Raji (cell line): Measurements from ENCODE around the gene FAIM2.

Source experiments
- POLR2A ChIP-seq: IDR thresholded peaks from 2 replicates; pipeline ENCODE4 v1.6.1; 2011; ENCODE audit warnings: low read depth, low read length, control low read depth; ENCODE audit not compliant: insufficient read depth

The FAIM2 gene

DNA sequence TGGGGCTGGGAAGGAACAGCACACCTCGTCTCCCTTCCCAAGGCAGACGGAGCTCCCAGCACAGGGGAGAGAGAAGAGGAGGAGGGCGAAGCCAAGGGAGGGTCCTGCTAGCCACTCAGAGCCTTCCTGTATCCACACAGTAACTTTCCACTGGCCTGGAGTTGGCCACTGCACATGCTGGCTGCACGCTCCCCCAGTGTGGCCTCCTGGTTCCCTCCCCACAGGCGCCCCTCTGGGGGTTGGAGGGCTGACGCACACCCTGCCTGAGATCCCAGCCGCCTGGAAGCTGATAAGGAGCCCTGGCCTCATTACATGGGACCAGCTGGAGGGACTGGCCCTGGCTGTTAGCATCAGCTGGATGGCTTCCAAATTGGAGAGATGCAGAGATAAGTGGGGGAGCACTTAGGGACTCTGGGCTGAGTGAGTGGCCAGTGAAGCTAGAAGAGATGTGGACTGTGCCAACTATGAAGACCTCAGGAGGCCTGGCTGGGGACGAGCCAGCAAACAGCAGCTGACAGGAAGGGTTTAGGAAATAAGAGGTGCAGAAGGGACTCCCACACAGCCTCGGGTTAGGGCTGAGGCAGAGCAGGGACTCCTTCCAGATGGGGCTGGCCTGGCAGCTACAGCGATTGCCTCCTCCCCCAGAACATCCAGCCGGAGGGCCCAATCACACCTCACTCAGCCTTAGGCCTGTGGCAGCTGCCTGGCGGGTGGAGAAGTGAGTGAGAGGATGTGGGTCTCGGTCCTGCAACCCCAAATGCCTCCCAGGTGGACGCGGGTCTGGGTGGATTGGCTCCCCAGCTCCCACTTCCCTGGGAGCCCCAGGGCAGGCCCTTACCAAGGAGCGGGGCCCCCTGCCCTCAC is 34.5 kb downstream of the FAIM2 start:
- no peak for TF ChIP-seq POLR2A

DNA sequence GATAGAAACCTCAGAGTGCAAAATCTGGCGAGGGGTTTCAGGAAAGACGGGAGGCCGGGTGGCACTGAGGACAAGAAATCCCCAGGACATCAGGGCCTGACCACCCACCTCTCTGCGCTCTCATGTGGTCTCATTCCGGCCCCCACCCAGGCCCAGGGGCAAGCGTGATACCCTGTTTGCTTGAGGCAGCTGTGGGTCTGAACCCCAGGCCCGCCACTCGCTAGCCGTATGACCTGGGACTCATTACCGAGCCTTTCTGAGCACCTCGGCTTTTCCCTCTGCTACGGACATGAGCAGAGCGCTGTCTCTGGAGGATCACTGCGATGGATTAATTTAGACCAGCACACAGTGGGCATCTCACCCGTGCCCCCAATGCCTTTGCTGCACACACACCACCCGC is 35.3 kb downstream of the FAIM2 start:
- no peak for TF ChIP-seq POLR2A

DNA sequence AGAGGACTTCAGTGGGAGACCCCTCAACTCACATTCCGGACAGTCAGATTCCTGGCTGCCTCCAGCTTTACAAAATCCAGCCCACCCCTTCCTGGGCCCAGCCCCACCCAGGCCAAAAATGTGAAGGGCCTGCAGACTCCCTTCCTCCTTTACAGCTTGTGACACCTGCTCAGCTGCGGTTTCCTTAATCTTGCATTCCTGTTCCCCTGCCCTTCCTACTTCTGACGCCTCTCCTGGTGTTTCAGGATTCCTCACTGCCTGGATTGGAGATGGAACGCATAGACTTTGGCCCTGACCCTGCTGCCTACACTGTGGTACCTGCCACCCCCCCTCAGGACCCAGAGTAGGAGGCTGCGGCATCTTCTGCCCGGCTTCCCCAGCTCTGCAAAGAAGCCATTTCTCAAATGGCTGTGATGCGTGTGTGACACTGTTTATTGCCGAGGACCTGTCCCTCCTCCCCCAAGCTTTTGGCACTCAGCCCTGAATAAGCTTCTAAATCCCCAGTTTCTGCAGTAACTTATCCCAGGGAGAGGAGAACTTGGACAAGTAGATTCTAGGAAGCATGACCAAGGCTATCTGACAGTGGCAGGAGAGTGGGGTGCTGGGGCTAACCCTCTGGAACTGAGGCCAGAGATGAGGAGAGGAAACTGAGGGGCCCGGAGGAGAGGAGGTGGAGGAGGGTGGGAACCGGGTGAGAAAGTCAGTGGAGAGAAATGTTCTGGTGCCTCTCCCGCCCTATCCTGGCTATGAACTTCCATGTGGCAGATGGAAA is 35.9 kb downstream of the FAIM2 start:
- no peak for TF ChIP-seq POLR2A

DNA sequence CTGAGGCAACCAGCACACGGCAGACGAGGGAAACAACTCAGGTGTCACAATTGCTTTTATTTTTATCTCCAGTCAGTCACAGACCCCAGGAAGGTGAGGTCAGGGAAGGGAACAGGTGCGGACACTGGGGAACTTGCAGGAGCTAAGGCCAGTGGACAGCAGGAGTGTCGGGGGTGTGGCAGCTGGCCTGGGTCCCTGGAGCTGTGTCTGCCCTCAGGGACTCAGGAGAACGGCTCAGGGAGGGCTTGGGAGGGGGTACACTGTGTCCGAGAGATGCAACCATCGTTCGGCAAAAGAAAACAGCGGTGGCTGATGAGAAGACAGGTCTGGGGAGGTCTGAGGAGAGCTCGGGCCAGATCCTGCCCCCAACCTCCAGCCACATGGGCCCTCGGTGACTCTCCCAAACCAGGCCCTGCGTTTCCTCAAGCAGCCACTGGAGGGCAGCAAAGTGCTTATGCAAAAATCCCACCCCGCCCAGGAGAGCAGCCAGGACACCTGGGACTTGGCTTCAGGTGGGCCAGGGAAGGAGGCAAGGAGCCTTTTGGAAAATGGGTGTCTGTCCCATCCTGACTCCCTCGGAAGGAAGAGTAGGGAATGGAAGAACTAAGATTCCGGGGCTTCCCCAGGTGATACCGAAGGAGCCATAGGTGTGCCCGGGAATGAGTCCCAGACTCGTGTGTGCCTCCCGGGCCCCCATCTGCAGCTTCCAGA is 36.7 kb downstream of the FAIM2 start:
- no peak for TF ChIP-seq POLR2A

DNA sequence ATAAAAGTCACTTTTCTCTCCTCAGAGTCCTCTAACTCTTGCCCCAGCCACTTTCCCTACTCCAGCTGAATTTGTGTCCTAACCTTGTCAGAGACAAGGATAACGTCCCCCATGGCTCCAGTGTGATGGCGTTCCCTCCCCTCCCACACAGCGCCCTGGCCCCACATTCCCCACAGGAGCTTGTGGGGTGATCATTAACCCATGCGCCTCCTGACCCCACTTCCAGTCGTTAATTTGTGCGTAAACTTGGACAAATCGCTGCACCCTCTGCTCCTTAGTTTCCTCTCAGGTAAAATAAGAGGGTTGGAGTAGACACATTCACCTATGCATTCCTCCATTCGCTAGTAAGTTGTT is 37.9 kb downstream of the FAIM2 start:
- TF ChIP-seq POLR2A: no peak

DNA sequence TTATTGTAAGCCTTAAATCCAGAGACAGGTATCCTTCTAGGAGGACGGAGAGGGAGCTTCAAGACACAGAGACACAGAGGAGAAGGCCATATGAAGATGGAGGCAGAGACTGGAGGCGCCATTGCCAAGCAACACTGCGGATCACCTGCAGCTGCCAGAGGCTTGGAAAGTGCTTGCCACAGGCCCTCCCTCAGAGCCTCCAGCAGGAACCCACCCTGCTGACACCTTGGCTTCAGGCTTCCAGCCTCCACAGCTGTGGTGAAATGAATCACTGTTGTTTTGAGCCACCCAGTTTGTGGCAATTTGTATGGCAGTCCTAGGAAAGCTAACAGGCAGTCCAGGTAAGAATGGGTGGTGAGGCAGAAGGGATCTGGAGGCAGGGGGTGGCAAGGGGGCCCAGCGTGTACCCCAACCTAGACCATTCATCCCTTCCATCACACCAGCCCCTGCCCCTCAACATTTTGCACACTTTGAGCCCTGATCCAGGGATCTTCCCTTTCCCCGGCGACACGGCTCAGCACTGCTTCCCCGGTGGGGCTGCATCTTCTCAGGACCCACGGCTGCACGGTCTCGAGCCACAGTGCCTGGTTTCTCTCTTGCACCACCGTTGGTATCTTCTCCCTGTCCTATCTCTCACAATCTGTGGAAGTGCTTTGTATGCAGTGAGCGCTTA is 38.5 kb downstream of the FAIM2 start:
- no peak for TF ChIP-seq POLR2A

DNA sequence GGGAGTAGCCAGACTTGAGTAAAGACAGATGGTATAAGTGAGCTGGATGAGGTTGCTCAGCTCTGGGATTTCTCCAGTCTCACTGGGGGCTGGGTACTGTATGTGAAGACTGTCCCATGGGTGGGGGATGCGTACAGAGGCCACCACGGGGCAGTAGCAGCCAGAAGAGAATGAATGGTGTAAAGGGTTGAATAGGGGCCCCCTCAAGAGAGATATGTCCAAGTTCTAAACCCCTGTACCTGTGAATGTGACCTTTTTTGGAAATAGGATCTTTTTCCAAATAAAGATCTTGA is 39.0 kb downstream of the FAIM2 start:
- TF ChIP-seq POLR2A: no peak

DNA sequence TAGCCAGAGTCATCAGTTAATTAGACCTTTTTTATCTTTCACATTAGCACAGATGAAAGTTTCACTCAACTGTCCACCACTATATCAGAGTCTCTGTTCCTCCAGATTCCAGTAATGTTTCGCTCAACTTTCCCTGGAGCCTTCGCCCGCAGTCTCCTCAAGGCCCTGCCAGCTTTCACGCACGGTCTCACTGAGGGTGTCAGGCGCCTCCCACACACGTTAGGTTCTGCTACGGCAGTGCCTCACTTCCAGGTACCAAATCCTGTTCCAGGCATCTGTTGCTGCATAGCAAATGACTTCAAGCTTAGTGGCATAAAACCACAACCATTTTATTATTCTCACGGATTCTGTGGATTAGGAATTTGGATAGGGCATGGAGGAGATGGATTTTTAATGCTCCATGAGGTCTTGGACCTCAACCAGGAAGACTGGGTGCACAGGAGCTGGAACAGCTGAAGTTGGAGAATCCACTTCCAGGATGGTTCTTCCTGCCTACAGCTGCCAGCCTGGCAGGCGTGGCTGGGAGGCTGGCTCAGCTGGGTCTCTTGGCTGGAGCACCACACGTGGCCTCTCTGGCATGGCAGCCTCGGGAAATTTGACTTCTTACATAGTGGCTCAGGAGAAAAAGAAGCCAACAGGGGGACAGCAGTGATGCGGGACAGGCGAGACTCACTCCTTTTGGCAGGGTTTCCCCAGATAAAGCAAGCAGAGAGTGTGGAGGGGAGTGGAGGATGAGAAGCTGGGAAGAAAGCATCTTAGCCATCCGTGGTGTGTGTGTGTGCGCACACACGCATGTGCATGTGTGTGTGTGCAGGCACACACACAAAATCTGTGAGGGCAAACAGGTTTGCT is 39.5 kb downstream of the FAIM2 start:
- no peak for TF ChIP-seq POLR2A

DNA sequence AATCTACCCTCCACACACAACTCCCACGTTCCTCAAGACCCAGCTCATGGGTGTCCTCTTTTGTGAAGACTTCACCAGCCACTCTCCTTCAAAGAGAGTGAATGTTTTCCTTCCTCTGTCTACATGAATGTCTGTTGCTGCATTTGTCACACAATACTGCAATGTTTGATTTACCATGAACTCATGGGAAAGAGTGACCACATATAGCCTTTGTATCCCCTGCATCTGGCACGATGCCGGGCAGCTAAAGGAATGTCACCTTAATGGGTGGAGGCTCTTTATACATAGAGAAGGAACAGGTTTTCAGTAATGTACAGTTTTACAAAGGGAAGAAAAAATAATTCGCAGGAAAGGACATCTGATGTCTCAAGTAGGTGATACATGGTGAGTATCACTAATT is 48.7 kb downstream of the FAIM2 start:
- TF ChIP-seq POLR2A: no peak

DNA sequence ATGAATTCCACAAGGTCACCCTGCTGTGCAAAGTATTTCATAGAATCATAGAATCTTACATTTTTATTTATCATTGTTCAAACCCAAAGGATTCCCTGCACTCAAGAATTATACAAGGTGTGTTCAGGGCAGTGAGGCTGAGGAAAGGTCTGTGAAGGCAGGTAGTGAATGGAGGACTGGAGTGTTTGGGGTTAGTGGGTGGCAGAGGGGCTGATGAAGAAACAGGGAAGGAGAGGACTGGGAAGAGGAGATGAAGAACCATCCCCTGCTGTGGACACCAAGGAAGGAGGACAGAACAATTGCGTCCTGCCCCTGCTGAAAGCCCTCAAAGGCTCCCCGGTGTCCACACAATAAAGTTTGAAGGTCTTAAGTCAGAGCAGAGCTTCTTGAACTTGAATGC is 50.0 kb downstream of the FAIM2 start:
- TF ChIP-seq POLR2A: no peak

DNA sequence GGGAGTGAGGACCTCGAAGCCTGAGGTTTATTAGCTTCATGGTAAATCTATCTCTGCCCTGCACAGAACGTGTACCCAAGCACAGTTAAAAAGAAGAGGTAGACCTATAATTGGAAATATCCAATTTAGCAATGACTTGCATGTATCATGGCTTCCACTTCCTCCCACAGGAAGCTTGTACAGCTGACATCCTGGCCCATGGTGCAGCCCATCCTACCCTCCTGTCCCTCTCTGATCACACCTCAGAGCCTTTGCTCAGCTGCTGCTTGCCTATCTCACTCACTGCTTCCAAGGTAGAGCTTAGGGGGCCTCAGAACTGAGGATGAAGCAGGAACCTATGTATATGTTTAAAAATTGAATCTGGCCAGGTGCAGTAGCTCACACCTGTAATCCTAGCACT is 56.5 kb downstream of the FAIM2 start:
- no peak for TF ChIP-seq POLR2A

DNA sequence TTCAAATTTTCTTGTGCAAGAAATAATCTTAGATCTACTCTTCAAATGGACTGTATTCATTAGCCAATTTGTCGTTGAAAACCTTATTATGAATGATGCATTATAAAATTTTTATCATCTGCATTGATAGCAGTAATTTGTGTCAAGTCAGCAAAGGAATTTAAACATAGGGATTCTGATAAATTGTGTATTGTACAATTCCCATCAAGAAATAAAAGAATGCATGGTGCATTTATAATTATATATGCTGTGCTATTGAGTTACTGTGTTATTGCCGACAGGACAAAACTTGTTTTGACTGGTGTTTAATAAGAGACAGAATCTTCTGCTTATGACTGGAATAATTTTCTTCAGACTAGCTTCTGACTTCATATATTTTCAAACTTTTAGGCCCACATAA is 57.7 kb downstream of the FAIM2 start:
- TF ChIP-seq POLR2A: no peak

DNA sequence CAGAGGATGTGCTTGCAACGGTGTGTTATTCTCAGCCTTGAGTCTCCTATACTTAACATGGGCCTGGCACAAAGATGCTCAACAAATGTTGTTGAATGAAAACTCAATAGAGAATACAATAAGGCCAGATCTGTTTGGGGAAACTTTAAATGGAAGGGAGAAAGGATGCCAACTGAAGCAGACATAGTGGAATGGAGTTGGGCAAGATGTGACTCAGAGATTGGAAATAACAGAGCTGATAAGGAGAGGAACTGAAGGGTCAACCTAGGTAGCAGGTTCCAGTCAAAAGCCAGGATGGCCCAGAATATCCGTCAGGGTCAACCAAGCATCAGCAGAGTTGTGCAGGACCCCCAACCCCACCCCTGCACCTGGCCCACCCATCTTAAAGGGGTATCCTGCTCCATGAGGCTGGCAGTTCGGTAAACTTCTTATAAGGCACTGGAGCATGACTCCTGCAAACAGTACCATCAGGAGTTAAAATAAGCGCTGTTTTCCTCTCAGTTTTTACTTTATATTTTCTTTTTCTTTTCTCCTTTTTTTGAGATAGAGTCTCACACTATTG is 59.7 kb downstream of the FAIM2 start:
- TF ChIP-seq POLR2A: no peak

DNA sequence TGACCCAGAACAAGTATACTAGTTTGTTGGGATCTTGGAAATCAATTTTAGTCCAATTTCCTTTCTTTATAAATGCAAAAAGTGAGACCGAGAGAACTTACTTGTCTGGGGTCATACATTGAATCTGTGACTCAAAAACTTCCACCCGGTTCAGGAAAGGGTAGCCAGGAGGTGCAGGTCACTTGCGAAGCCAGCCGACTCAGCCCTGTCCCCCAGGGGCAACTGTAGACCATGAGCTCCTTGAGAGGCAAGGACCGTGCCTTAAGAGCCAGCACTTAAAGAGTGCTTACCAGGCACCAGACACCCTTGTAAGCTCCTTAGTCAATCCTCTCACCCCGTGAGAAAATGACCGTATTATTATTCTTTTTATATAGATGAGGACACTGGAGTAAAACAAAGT is 60.3 kb downstream of the FAIM2 start:
- no peak for TF ChIP-seq POLR2A

DNA sequence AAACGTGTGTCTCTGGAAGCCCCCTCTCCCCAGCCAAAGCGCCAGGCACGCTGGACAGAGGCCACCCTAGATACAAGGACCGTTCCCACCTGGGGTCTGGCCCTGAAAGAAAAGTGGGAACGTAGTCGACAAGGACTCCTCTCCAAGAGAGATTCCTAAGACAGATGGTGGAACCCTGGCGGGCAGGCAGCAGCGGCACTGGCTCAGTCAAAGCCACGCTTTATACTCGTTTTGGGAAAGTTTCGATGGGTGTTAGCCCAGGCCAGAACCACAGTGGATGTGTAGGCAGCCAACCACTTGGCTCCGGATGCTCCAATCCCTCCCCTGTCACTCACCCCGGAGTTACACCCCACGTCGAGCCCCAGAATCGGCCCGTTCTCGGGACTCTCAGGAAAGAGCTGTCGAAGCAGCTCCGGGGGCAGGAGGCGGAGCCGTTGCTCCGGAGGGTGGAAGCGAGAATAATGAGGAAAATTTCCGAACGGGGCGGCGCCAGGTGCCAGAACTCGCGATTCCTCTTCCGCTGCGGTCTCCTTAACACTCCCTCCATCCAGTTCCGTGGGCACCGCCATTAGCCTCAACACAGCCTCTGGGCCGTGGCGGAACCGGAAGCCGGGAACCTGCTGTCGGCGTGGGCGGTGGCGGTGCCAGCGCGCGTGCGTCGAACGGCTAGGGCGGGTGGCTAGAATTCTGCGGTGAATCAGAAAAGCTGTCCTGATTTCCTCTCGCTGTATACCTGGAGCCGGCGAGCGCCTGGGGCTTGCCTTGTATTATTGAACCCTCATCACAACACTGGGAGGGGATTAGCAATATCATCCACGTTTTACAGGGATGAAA is 61.0 kb downstream of the FAIM2 start, which contains the start of gene BCDIN3D:
Gene BCDIN3D (minus strand): TSS at position 588 of the 834 bp plus-strand sequence. CDS start 19 bp downstream, at position 569.
- peak; percentile 96 for TF ChIP-seq POLR2A
